GM18499 (cell line): ENCODE results near the gene NAT9.
A peak's percentile ranks its signal among the peaks of the same experiment; 100 is the strongest.

Experiments
- ATAC-seq: cut with Tn5 transposase; IDR thresholded peaks from one replicate; pipeline ENCODE4 v1.9.1; 2021; ENCODE audit warnings: moderate number of reproducible peaks; ENCODE audit not compliant: insufficient read depth, unreplicated experiment

Gene NAT9

GRCh38 chr17:74782571-74782970, 6.4 kb upstream of the NAT9 start:
- no peak for ATAC-seq

- ATAC-seq: no peak
These were observed 4.5 kb upstream of the NAT9 start for GRCh38 chr17:74780443-74781238.

GRCh38 chr17:74779948-74780400, 3.8 kb upstream of the NAT9 start:
- ATAC-seq: peak; percentile 59

GRCh38 chr17:74779501-74779900, 3.4 kb upstream of the NAT9 start:
- no peak for ATAC-seq

GRCh38 chr17:74778960-74779359, 2.8 kb upstream of the NAT9 start:
- ATAC-seq: no peak

- ATAC-seq: no peak
These were observed 1.9 kb upstream of the NAT9 start for GRCh38 chr17:74777901-74778515.

GRCh38 chr17:74776990-74777389, 845 bp upstream of the NAT9 start:
- ATAC-seq: no peak

GRCh38 chr17:74775409-74776043, 619 bp downstream of the NAT9 start:
- ATAC-seq: no peak

- ATAC-seq: no peak
These were observed 2.3 kb downstream of the NAT9 start for GRCh38 chr17:74773871-74774286.

- no peak for ATAC-seq
These were observed 2.7 kb downstream of the NAT9 start for GRCh38 chr17:74773414-74773813.

- ATAC-seq: no peak
These were observed 4.1 kb downstream of the NAT9 start for GRCh38 chr17:74772053-74772452.

GRCh38 chr17:74771319-74771914, 4.7 kb downstream of the NAT9 start:
- ATAC-seq: no peak

GRCh38 chr17:74770498-74771318, 5.4 kb downstream of the NAT9 start:
- no peak for ATAC-seq

GRCh38 chr17:74769856-74770497, 6.2 kb downstream of the NAT9 start:
- no peak for ATAC-seq

- ATAC-seq: no peak
These were observed 6.8 kb downstream of the NAT9 start for GRCh38 chr17:74769266-74769855.

- ATAC-seq: no peak
These were observed 7.4 kb downstream of the NAT9 start for GRCh38 chr17:74768763-74769114.

GRCh38 chr17:74768069-74768762, 7.9 kb downstream of the NAT9 start:
- no peak for ATAC-seq

GRCh38 chr17:74767111-74767516, 9.0 kb downstream of the NAT9 start:
- ATAC-seq: no peak

- ATAC-seq: no peak
These were observed 9.7 kb downstream of the NAT9 start for GRCh38 chr17:74766413-74766812.
